Activated gamma-delta T cell treated with anti-CD3 and anti-CD28 coated beads, Interleukin-2, amount 50 U/mL, for 16 hours (primary cell): Measurements from ENCODE around the gene CAMK2D.
"Not testable (repeated sequence)": the region's sequence is repeated elsewhere in the genome, so short reads cannot be mapped to it uniquely, and the experiment has no call there.

Source experiments
- DNase-seq: peaks from one replicate; pipeline ENCODE4 v3.0.0-alpha.2; 2020; ENCODE audit warnings: low read depth

The CAMK2D gene

DNA sequence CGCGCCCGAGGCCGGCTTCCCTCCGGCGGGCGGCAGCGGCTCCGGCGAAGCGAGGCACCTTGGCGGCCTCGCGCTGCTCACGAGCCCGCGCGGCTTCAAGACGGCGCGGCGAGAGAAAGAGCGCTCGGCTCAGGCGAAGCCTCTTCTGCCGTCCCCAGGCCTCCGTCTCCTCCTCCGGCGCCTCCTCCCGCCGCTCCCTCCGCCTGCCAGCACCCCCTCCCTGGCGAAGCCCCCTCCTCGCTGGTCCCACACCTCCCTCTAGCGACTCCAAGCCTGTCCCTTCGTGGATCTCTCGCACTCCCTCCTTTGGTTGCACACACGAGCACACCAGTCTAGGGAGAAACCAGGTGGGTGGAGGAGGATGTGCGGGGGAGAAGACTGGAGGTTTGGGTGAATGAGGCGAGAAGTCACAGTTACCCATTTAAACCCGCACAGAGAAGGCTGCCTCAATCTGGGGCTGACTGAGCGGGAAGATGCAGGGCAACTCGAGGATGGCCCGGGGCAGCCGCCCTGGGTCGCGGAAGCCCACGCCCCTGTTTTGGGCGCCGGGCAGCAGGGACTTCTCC, at the start of gene CAMK2D:
Gene CAMK2D (minus strand): TSS at position 119 of the 566 bp plus-strand sequence. CDS start 670 bp downstream, outside the sequence.
- peak; percentile 60 for DNase-seq

GRCh38 chr4:113810906-113811305, 49.4 kb upstream of the CAMK2D start:
- DNase-seq: no peak

GRCh38 chr4:113809311-113809710, 47.8 kb upstream of the CAMK2D start:
- DNase-seq: no peak

- DNase-seq: no peak
These were observed 45.3 kb upstream of the CAMK2D start for GRCh38 chr4:113806850-113807249.

DNA sequence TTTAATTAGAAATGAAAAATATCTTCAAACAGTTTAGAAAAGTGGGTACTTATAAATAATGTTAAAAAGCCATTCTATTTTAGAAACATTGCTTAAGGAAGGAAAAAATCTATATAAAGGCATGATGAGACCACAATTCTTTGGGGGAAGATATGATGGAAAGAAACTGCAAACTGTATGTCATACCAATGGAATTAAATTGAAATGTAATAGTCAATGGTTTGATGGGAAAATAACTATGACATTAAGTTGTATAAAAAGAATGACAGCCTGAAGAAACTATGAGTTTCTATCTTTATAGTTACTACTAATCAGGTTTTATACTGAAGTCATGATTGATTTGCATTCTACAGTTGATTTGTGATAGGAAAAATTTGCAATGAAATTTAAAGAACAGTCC, 40.3 kb upstream of the CAMK2D start:
- DNase-seq: no peak

DNA sequence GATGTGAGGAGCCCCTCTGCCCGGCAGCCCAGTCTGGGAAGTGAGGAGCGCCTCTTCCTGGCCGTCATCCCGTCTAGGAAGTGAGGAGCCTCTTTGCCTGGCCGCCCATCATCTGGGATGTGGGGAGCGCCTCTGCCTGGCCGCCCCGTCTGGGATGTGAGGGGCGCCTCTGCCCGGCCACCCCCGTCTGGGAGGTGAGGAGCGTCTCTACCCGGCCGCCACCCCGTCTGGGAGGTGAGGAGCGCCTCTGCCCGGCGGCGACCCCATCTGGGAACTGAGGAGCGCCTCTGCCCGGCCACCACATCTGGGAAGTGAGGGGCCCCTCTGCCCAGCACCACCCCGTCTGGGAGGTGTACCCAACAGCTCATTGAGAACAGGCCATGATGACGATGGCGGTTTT, 34.8 kb upstream of the CAMK2D start:
- DNase-seq: not testable (repeated sequence)

DNA sequence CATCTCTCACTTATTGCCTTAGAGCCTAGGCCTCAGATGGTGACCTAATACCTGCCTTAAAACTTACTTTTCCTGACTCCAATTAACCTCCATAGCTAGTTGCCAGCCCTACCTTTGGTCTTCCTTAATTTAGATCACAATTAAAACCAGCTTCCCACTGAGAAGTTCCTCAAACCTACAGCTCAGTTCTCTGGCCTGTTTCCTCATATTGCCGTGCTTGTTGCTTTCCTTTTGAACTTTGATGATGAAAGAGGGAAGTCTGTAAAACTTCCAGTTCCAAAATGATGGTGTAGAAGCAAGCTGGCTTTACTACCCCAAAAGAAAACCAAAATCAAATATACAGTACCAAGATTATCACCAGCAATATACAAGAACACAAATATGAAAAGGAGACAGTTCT, 28.9 kb upstream of the CAMK2D start:
- no peak for DNase-seq

DNA sequence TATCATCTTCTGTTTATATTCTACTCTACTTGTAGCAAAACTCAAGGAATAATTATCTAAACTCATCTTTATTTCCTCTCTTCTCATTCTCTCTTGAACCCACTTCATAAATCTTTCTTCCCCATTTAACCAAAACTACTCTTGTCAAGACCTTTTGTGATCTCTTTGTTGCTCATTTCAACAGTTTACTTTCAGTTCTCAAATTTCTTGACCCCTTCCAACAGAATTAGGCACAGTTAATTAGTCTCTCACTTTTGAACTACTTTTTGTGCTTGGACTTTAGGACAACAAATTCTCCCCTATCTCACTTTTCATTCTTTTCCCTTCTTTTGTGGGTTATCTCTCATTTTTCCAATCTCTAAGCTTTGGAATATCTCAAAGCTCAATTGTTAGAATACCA, 27.4 kb upstream of the CAMK2D start:
- no peak for DNase-seq

DNA sequence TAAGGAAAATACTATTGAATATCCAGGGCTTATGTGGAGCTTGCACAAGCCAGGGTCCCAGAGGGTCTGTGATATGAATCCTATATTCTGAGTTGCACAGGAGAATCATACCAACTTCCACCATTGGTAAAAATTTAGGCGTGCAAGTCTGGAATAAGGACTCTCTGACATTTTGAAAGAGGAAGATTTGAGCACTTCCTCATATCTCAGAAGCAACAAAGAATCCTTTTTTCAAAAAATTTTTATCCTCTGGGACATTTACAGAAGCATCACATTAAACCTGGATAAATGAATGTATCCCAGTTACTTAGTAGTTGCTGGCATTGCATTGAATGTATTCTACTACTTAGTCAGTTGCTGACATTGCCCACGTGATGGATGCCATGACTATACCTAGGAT, 24.2 kb upstream of the CAMK2D start:
- DNase-seq: no peak

- no peak for DNase-seq
These were observed 23.1 kb upstream of the CAMK2D start for GRCh38 chr4:113784497-113785250.

DNA sequence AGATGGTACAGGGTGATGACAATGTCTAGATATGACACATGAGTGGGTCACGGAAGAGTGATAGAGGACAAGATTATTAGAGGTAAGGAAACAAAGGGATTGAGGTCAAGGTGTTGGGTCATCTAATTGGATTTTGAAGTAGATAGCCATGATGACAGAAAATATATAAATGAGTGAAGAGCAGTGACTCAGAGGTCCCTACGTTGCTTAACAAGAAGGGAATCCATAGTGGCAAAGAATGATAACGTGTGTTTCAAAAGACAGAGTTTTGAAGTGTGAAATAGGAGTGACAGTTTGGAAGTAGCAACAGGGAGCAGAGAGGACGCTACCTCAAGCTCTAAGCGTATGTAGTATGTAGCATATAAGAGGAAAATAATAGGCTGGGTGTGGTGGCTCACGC, 22.2 kb upstream of the CAMK2D start:
- no peak for DNase-seq

DNA sequence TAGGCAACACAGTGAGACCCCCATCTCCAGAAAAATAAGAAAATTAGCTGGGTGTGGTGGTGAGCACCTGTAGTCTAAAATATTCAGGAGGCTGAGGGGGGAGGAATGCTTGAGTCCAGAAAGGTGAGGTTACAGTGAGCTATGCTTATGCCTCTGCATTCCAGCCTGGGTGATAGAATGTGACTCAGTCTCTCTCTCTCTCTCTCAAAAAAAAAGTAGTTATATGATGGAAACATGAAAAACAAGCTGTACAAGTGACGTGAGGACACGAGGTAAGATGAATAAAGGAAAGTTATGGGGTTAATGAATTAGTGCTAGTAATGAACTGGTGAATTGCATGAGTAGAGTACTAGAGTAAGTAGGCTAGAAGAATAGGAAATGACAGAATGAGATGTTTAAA, 21.8 kb upstream of the CAMK2D start:
- no peak for DNase-seq

GRCh38 chr4:113781439-113782040, 20.0 kb upstream of the CAMK2D start:
- no peak for DNase-seq

DNA sequence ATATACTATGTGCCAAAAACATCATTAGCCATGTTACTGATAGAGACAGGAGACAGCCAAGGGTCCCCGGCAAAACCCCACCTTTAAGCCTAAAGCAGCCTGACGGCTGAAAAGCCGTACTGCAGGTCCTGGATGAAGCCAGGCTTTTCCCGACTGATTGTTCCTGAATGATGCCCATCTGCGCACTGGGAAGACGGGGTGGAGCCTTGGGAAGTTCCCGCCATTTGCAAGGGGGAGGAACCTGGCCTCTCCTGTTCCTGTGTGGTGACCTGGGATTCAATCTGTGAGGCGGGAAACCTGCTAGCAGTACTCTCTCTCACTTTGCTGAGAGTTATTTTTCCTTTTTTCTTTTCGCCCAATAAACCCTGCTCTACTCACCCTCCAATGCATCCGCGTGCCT, 15.1 kb upstream of the CAMK2D start:
- no peak for DNase-seq

- DNase-seq: no peak
These were observed 14.5 kb upstream of the CAMK2D start for GRCh38 chr4:113776016-113776415.

DNA sequence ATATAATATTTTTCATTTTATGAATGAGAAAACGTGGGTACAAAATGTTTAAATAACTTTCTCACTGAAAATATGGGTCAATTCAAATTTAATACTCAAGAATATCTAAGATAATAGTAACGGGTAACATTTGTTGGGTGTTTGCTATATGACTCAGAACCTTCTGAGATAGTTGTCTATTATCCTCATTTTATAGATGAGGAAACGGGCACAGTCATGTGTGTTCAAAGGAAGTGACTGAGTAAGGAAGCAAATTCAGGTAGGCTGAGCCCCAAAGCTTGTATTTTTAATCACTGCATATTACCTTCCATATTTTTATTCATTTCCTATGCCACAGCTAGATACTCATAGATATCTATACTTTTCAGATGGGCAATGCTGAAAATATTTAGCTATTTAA, 12.2 kb upstream of the CAMK2D start:
- DNase-seq: no peak

- no peak for DNase-seq
These were observed 11.5 kb upstream of the CAMK2D start for GRCh38 chr4:113773014-113773413.

GRCh38 chr4:113772319-113772718, 10.8 kb upstream of the CAMK2D start:
- no peak for DNase-seq

DNA sequence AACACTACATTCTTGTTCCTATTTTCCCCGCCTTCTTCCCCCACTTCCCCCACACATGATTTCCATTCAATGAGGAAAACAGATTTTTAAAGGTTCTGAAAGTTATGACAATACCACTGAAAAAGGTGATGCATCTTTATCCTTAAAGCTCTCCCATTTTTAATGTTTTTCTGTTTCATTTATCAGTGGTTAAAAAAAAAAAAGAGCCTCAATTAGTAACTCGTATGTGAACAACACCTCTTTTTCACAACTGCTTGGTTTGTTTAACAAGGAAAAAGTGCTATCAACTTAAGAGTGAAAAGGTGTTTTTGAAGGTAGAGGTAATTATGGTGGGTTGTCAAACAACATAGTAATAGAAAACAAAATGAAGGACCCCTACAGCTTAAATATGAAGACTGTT, 8.2 kb upstream of the CAMK2D start:
- no peak for DNase-seq

DNA sequence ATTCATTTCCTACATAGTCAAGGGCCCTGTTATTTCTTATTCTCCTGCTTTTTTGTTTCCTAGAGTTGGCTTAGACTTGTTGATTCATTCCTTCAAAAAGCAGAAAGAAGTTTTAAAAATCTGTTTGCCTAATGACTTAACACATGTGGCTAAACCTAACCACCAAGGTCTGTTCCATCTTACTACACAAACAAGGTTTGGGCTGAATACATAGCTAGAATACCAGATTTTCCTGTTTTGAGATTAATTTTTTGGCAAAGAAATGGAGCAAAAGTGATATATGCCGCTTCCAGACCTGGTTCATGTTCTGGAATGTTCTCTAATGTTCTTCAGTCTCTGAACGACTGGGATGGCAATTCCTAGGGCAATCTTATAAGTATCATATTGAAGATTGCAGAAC, 7.4 kb upstream of the CAMK2D start:
- no peak for DNase-seq

DNA sequence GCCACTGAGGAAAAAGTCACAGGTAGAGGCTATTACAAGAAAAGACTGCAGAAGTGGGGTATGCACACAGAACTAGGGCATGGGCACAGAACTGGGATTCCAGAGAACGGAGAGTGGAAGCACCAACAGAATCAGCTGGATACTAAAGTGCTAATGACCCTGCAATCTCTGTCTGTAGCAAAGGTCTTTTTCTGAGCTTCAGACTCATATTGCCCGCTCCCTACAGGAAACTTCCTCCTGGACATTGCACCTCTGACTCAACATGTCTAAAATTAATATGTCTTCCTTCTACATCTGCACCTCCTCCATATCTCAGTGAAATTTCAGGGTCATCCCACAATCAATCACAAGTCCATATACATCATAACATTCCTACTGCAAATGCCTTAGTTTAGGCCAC, 5.3 kb upstream of the CAMK2D start:
- DNase-seq: no peak

GRCh38 chr4:113764720-113765264, 3.3 kb upstream of the CAMK2D start:
- no peak for DNase-seq

DNA sequence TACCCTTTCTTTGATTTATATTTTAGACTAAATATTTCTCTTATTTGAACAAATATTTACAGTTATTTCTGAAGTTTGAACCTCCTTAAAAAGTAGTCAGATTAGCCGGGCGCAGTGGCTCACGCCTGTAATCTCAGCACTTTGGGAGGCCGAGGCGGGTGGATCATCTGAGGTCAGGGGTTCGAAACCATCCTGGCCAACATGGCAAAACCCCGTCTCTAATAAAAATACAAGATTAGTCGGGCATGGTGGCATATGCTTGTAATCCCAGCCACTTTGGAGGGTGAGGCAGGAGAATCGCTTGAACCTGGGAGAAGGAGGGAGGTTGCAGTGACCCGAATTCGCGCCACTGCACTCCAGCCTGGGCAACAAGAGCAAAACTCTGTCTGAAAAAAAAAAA, 2.4 kb upstream of the CAMK2D start:
- not testable (repeated sequence) for DNase-seq

DNA sequence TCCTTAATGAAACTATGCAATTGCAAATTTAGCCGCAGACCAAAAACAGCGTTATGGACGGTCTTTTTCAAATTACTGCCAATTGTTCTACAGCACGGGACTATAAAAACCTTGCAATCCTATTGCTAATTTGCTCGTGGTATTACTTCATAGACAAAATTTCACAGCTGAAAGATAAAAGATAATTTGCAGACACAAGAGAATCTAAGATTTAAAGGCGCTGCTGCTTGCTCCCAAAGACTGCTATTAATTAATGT, 1.4 kb upstream of the CAMK2D start:
- no peak for DNase-seq
